ENCODE results near the gene ZNF827.

DNA sequence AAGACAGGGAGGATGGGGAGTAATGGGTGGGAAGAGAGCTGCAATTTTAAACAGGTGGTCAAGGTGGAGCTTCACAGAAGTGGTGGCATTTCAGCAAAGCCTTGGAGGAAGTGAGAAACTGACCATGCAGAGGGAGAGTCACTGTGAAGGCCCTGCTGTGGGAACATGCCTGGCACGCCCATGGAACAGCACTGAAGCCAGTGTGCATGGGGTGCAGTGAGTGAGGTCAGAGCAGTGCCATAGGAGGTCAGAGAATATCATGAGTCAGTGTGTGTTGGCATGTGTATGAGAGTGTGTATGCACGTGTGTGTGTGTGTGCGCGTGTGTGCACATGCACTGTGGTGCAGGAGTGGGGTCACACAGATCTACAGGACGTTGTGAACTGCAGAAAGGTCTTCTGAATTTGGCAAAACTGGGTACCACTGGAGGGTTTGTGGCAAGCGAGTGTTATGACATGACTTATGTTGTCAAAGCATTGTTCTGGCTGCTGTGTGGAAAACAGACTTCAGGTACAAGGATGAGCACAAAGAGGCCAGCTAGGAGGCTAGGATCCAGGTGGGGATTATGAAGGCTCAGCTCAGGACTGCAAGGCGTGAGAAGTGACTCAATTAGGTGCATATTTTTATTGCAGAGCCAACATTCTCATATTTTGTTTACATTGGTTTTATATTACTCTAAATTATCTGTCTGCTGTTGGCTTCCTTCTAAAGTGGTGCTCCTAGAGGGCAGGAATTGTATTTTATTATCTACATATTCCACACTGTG is 34.0 kb downstream of the ZNF827 start:
- TF ChIP-seq, protein P1, sequence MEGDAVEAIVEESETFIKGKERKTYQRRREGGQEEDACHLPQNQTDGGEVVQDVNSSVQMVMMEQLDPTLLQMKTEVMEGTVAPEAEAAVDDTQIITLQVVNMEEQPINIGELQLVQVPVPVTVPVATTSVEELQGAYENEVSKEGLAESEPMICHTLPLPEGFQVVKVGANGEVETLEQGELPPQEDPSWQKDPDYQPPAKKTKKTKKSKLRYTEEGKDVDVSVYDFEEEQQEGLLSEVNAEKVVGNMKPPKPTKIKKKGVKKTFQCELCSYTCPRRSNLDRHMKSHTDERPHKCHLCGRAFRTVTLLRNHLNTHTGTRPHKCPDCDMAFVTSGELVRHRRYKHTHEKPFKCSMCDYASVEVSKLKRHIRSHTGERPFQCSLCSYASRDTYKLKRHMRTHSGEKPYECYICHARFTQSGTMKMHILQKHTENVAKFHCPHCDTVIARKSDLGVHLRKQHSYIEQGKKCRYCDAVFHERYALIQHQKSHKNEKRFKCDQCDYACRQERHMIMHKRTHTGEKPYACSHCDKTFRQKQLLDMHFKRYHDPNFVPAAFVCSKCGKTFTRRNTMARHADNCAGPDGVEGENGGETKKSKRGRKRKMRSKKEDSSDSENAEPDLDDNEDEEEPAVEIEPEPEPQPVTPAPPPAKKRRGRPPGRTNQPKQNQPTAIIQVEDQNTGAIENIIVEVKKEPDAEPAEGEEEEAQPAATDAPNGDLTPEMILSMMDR (IDR thresholded peaks at IDR 0.05; ENCODE audit: low read depth, low read length, poor library complexity, severe bottlenecking): no peak
- TF ChIP-seq EZH2phosphoT487 (IDR thresholded peaks at IDR 0.05; ENCODE audit: borderline replicate concordance, low read length): no peak
